Kidney tubule cell (primary cell): ENCODE measurements around the gene CAMK2B.

Experiments
- DNase-seq: peaks from one replicate; pipeline ENCODE4 v3.0.0-alpha.2; 2018; ENCODE audit warnings: low spot score

CAMK2B gene

DNA sequence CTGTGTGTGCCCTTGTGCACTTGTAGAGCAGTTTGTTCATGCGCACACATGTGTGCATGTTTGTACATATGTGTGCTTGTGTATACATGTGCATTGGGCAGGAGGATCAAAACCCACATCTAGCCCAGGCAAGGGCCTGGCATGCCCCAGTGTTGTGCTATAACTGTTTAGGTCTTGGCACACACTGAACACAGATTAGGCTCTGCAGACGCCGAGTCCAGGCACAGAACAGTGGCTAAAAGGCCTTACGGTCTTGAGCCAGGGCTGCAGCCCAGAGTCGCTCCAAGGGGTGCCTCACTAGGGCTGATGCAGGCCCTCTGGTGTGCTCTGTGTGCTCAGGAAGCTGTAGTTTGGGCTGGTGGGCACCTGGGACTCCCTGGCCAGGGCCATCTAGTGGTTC lies 68.9 kb downstream of the CAMK2B start:
- no peak for DNase-seq

GRCh38 chr7:44251881-44252280 lies 73.5 kb downstream of the CAMK2B start:
- no peak for DNase-seq

- DNase-seq, result no peak
Measured at GRCh38 chr7:44251269-44251668, 74.1 kb downstream of the CAMK2B start.

GRCh38 chr7:44249639-44250234 lies 75.7 kb downstream of the CAMK2B start:
- no peak for DNase-seq

DNA sequence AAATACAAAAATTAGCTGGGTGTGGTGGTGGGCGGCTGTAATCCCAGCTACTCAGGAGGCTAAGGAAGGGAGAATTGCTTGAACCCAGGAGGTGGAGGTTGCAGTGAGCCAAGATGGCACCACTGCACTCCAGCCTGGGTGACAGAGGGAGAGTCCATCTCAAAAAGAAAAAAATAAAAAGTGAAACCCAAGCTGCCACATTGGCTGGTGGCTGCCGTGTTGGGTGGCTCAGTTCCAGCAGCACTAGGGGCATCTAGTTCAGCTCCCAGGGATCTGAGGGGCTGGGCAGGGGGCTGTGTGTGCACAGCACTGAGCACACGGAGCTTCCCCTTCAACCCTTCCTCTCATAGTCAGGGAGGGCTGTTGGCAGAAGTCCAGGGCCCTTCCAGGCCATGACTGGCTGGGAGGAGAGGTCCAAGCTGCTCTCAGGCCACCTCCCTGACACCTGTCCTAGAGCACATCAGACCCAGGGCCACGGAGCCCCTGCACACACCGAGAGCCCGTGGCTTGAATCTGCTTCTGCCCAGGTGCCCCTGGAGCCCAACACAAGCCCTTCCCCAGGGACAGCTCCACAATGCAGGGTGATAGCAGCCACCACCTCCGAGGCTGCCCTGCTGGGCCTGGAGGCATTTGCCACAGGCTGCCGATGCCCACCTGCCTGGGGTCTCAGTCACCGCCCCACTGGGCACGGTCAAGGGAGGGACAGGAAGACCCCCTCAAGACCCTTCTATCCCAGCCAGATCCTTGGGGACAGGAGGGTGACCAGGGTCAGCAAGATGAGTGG lies 77.3 kb downstream of the CAMK2B start:
- no peak for DNase-seq

GRCh38 chr7:44246396-44247113 lies 78.8 kb downstream of the CAMK2B start:
- no peak for DNase-seq

- DNase-seq, result peak; percentile 20
Measured at GRCh38 chr7:44244282-44244681, 81.1 kb downstream of the CAMK2B start.

- DNase-seq, result no peak
Measured at GRCh38 chr7:44242091-44242490, 83.3 kb downstream of the CAMK2B start.

GRCh38 chr7:44240983-44241510 lies 84.3 kb downstream of the CAMK2B start:
- DNase-seq, result peak; percentile 81

DNA sequence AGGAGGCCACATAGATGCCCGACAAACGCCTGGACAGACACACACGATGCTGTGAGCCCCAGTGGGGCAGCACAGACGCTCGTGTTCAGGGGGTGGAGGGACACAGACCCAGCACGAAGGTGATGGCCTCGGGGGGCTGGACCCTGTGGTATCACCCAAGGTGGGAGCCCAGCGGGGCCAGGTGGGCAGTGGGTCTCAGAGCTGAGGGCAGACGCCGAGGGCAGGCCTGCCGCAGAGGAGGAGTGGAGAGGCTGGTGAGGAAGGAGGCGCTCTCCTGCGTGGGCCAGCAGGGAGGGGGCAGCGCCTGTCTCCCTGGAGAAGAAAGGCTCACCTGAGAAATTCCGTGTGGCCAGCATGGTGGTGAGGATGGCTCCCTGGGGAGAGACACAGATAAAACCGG lies 85.0 kb downstream of the CAMK2B start:
- no peak for DNase-seq

GRCh38 chr7:44239361-44239760 lies 86.0 kb downstream of the CAMK2B start:
- DNase-seq, result no peak

DNA sequence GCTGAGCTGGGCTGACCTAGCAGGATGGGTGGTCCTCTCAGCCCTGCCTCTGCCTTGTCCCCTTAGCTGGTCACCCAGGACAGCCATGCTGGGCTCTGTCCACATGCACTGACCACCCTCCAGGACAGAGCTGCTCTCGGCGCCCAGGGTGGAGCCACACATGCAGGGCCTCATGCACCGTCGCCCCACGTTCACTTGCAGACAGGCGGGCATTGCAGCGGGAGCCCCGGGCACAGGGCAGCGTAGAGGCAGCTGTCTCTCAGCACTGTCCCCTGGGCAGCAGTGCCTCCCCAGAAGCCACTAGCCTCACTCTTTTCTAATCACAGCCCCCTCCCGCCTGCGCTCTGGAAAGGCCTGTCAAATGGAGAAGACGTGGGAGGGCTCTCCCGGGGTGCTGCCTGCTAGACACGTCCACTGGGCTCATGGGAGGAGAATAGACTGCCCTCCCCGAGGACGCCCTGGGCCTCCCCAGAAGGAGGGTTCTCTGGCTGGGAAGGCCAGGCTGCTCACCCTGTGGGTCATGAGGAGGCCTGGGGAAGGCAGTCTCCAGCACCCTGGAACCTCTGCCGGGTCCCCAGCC lies 87.2 kb downstream of the CAMK2B start:
- DNase-seq, result no peak

GRCh38 chr7:44237696-44238095 lies 87.7 kb downstream of the CAMK2B start:
- DNase-seq, result no peak

DNA sequence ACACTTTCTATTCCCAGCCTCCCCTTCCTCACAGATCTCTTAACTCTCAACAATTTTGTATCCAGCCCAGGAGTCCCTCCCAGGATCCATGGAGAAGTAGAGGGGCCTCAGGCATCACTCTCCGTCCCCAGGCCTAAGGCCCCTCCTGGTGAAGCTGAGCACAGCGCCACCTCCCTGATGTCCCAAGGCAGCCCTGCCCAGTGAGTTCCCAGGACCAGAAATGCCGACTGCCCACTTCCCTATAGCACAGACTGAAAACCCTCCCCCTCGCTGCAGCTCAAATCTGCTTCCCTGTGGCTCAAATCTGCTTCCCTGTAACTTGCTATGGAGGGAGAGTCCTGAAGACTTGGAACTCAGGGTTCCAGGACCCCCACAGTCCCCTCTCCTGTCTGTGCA lies 89.1 kb downstream of the CAMK2B start:
- DNase-seq, result no peak

- no peak for DNase-seq
Measured at GRCh38 chr7:44235582-44236332, 89.6 kb downstream of the CAMK2B start.

DNA sequence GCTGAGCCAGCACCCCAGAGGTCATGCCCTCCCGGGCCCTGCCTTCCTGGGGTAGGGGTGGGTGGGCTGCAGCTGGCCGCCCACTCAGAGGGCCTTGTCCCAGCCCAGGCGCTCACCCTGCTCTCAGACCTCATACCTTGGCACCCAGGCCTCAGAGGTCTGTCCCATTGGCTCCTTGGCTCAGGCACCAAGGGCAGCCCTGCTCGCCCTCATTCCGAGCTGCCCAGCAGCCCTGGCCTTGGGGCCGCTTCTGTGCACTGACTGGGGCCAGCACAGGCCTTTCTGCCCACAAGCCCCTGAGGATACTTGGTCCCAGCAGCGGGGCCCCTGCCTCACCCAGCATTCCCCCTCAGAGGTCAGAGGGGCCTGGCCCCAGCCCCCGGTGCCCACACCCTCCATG lies 90.3 kb downstream of the CAMK2B start:
- DNase-seq, result no peak

DNA sequence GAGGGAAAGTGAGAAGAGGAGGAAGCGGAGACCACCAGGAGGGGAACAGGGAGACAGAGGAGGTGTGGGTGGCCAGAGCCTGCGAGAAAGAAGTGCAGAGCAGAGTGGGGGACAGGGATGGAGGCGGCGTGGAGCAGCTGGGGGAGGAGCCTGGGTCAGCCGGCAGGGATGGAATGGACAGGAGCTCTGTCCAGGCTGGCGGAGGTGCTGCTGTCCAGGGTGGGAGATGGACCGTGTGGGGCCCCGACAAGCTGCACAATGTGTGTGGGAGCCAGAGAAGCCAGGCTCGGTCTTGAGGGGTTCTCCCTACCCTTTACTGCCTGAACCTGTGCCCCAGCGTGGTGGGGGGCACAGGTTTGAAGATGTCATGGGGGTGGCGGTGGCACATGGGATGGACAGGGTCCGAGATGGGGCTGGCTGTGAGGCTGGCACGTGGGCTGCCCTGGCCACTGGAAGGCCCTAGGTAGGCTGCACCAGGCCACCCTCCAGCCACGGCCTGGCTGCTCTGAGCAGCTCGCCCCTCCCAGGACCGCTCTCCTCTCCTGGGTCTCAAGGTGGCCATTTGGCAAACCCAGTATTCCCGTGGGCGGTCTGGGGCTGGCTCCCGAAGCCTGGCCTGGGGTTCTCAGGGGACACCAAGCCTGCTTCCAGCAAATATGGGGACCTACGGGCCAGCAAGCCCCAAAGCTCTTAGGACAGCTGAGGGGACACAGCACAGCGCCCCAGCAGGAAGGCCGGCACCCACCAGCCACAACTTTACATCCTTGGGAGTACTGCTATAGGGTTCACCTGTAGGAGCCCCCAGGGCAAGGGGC lies 92.3 kb downstream of the CAMK2B start:
- no peak for DNase-seq

DNA sequence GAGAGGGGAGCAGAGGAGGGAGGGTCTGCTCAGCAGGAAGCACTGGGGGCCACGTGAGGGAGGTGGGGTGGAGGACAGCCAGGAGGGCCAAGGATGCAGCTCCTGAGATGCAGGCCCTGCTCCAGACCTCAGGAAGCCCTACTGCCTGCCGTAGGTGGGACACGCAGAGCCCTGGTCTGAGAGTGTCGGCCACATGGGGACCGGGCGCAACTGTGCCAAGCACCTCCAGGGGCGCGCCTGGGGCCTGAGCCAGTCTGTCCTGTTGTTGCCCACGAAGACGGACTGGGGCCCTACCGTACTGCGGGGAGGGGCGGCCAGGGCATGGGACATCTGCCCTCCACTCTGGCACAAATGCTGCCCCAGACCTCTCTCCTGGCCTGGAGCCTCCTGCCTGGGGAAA lies 93.0 kb downstream of the CAMK2B start:
- no peak for DNase-seq

DNA sequence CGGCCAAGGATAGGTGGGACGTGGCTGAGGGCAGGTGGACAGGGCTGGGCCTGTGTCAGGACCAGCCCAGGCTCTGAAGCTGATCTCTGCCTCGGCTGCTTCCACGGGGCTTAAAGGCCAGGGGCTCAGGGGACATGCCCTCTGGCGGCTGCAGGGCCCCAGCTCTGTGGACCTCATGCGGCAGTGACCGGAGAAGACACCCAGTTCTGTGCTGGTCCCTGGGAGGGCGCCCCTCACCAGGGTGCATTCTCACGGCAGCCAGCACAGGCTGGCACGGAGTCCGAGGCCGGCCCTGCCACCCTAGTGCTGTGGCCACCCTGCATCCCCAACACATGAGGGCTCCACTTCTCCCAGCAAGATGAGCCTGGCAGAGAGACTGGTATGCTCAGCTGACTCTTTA lies 94.3 kb downstream of the CAMK2B start:
- no peak for DNase-seq

DNA sequence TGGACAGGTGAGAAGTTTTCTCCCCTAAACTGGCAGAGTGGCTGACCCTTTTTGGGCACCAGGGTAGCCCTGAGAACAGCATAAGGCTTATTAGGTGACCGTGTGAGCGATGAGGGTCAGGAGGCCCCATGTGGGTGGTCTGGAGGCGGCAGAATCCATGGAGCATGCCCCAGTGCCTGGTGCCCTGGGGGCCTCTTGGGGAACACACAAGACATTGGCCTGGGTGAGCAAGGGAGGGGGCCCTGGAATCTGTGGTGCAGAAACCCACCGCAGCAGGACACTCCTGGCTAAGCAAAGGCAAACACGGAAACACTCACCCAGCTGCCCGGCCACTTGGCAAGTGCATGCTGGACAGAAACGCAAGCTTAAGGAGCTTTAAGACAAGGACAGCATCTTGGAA lies 95.1 kb downstream of the CAMK2B start:
- DNase-seq, result no peak

DNA sequence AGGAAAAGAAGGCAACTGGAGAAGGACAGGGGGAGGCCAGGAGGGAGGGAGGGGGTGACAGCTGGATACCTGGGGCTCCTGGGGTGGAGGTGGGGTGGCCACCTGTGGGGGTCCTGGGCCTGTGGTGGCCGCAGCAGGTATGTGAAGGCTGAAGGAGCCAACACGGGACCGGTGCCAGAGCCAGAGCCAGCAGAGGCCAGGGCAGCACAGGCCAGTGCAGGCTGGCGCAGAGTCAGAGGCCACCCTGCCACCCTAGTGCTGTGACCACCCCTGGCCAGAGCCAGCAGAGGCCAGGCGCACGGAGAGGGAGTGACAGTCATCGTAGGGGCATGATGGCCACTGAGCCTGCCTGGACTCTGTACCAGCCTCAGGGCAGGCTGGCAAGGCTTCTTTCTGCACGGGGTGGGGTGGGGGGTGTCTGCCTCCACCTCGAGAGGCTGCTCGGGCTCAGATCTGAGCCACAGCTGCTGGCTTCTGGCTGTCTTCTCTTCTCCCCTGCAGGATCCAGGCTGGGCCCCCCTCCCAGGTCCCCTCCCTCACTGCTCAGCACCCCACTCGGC lies 95.8 kb downstream of the CAMK2B start:
- DNase-seq, result no peak
